Upper lobe of left lung (tissue), 6 donors: ENCODE measurements around the gene SIX5. TPM values are rescaled to one million over a fixed set of nuclear protein-coding genes. Genes with fewer than 3 reads are reported as not detected.

Experiments used
- ATAC-seq, 2 donors: fragments of 200-7000 bp; cut with Tn5 transposase; one replicate each; pipeline ENCODE4 v1.9.1; 2022; ENCODE audit warnings: mild to moderate bottlenecking in 2 of 2, moderate library complexity in 2 of 2; ENCODE audit not compliant: low FRiP score in 2 of 2
- DNase-seq, 2 donors: peaks; one replicate each; pipeline ENCODE4 v3.0.0-alpha.2; 2019 to 2020
- H3K27ac ChIP-seq, 4 donors: fragments of 200-600 bp; sonication (generic); one replicate each; pipeline ENCODE4 v1.5.1; 2016 to 2019
- H3K27me3 ChIP-seq, 4 donors: fragments of 200-600 bp; sonication (generic); one replicate each; pipeline ENCODE4 v1.5.1; 2017 to 2019
- H3K36me3 ChIP-seq, 4 donors: fragments of 200-600 bp; sonication (generic); one replicate each; pipeline ENCODE4 v1.5.1; 2016 to 2019
- H3K4me1 ChIP-seq, 4 donors: fragments of 200-600 bp; sonication (generic); one replicate each; pipeline ENCODE4 v1.5.1; 2018 to 2019
- H3K4me3 ChIP-seq, 4 donors: fragments of 200-600 bp; sonication (generic); one replicate each; pipeline ENCODE4 v1.5.1; 2017 to 2019; ENCODE audit warnings: mild to moderate bottlenecking in 2 of 4, moderate library complexity in 1 of 4
- H3K9me3 ChIP-seq, 4 donors: fragments of 200-600 bp; sonication (generic); one replicate each; pipeline ENCODE4 v1.5.1; 2018 to 2019
- EP300 ChIP-seq, 4 donors: sonication (generic); formaldehyde crosslinking; IDR thresholded peaks; one replicate each; pipeline ENCODE4 v1.5.1; 2017; ENCODE audit warnings: antibody characterized with exemption in 4 of 4, control low read depth in 2 of 4
- POLR2A ChIP-seq, 4 donors: fragments of 450-650 bp; IDR thresholded peaks; one replicate each; pipeline ENCODE4 v1.5.1; 2016 to 2017; ENCODE audit warnings: antibody characterized with exemption in 4 of 4, mild to moderate bottlenecking in 2 of 4
- POLR2AphosphoS5 ChIP-seq, 2 donors: sonication (generic); formaldehyde crosslinking; IDR thresholded peaks; one replicate each; pipeline ENCODE4 v1.5.1; 2017; ENCODE audit warnings: antibody characterized with exemption in 2 of 2
- WGBS, 2 donors: methylation state at CpG; one replicate each; pipeline ENCODE4 v1.1.5; 2017 to 2018; 5-methylcytosine and 5-hydroxymethylcytosine counted together
- total RNA-seq, 6 donors: library from RNA; depleted of rRNA in 4 of 6; stranded (reverse); fragments of >200 nt in 4 of 6; gene quantifications; one replicate each; pipeline versions ENCODE4 v1.1.0 to v1.2.1, GENCODE V29; 2016 to 2021
- TF ChIP-seq, protein P1 (sequence below), 6 experiments: fragments of 450-650 bp in 4 of 6; fragments of 200-600 bp in 2 of 6; sonication (generic) in 2 of 6; IDR thresholded peaks; one replicate each; pipeline ENCODE4 v1.5.1; 2016 to 2019; ENCODE audit warnings: antibody characterized with exemption in 6 of 6
- donor health status: DM: no; HTN: no; CAD: no; lungs with moderate emphysema.
- donor health status: DM: no; HTN: yes; CAD: no; lungs with severe emphysema.

Gene SIX5
- total RNA-seq, 6 donors from 2014 or later: 6.2 to 36.7 (median 17.8) TPM

DNA sequence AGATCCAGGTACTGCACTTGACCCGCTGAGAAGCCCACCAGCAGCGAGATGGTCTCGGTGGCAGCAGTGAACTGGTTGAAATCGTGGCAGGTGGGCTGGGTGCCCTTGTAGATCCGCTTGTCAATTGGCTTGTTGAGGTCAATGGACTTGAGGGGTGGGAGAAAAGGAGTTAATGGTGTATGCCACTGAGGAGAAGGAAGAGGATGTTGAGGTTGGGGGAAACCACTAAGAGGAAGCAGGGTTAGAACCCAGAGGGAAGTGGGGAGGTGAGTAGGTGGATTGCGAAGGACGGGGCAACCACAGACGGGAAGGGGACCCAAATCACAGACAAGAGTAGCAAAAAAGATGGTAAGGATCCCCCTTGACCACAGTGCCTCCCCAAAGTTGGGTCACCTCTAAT, 21.9 kb upstream of the SIX5 start:
- DNase-seq (peak in 1 of 2 donors; percentile 62), ATAC-seq (no peak)
- Histone ChIP-seq H3K4me1 (peaks cover 18 to 32% (median 22%) of the 10 kb centered on the region in 4 donors), H3K4me3 (no peak overlapping the region), H3K36me3 (peaks cover 9 to 50% (median 34%) of the 10 kb centered on the region in 4 donors), H3K27ac (peak overlapping the region in 1 of 4 donors; percentile 87), H3K27me3 (no peaks in the 10 kb centered on the region), H3K9me3 (no peaks in the 10 kb centered on the region)
- 54 to 58% methylated on average over 8 of the region's 8 CpGs for WGBS, 2 donors
- TF ChIP-seq POLR2AphosphoS5 (IDR thresholded peaks at IDR 0.05) (peak; percentile 19 to 41), EP300 (IDR thresholded peaks at IDR 0.05) (no peak)

GRCh38 chr19:45789035-45789786, 20.2 kb upstream of the SIX5 start:
- H3K27me3 ChIP-seq: no peaks in the 10 kb centered on the region
- no peaks in the 10 kb centered on the region for H3K9me3 ChIP-seq
- WGBS, 2 donors: 91 to 95% methylated on average over 15 of the region's 15 CpGs
- peaks cover 9 to 67% (median 41%) of the 10 kb centered on the region in 4 donors for H3K36me3 ChIP-seq
- H3K27ac ChIP-seq: no peak overlapping the region
- ATAC-seq: no peak
- no peak overlapping the region for H3K4me3 ChIP-seq
- no peak for DNase-seq
- TF ChIP-seq POLR2A (IDR thresholded peaks at IDR 0.05): no peak
- TF ChIP-seq, protein P1, sequence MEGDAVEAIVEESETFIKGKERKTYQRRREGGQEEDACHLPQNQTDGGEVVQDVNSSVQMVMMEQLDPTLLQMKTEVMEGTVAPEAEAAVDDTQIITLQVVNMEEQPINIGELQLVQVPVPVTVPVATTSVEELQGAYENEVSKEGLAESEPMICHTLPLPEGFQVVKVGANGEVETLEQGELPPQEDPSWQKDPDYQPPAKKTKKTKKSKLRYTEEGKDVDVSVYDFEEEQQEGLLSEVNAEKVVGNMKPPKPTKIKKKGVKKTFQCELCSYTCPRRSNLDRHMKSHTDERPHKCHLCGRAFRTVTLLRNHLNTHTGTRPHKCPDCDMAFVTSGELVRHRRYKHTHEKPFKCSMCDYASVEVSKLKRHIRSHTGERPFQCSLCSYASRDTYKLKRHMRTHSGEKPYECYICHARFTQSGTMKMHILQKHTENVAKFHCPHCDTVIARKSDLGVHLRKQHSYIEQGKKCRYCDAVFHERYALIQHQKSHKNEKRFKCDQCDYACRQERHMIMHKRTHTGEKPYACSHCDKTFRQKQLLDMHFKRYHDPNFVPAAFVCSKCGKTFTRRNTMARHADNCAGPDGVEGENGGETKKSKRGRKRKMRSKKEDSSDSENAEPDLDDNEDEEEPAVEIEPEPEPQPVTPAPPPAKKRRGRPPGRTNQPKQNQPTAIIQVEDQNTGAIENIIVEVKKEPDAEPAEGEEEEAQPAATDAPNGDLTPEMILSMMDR (IDR thresholded peaks at IDR 0.05): no peak
- no peak for TF ChIP-seq POLR2AphosphoS5 (IDR thresholded peaks at IDR 0.05)
- TF ChIP-seq EP300 (IDR thresholded peaks at IDR 0.05): no peak
- peaks cover 18 to 32% (median 23%) of the 10 kb centered on the region in 4 donors for H3K4me1 ChIP-seq

DNA sequence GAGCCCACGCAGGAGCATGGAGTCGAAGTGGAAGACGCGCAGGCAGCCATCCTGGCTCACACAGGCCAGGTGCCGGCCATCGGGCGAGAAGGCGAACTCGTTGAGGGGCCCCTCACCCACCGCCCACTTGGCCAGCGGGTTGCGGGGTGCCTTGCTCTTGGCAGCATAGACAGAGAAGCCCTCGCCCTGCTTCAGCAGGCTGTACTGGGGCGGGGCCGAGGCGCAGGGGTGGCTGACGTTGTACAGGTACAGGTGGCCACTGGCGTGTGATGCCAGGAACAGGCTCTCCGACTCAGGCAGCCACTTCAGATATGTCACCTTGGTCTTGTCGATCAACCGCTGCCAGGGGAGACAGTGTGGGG, 17.5 kb upstream of the SIX5 start:
- H3K27me3 ChIP-seq: no peaks in the 10 kb centered on the region

DNA sequence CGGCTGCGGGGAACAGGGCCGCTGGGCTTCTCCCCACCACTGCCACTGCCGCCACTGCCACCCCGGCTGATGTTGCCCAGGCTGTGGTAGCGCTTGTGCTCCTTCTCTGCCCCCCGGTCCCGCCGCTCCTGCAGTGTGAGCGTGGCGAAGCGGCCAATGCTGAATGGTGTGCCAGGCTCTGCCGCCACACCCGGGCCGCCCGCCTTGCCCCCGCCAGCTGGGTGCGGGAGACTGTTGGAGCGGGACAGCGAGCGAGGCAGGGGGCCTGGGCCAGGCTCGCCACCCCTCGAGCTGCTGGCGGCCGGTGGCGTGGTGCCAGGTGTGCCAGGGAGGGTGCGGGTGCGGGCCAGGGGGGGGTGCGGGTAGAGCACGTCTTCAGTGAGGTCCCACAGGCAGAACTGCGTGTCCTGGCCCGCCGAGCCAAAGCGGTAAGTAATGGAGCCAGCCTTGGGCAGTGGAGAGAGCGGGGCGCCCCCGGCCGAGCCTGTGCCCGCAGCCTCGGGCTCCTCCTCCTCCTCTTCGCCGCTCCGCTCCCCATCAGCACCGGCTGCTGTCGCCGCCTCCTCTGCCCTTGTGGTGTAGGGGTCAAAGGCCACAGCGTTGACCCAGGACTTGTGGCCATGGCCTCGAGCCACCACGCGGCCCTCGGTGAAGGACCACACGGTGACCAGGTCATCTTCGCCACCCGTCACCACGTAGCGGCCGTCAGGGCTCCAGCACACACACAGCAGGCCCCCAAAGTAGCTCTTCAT, 16.9 kb upstream of the SIX5 start:
- ATAC-seq (no peak), DNase-seq (peak in 1 of 2 donors; percentile 87)
- H3K9me3 ChIP-seq: no peaks in the 10 kb centered on the region
- TF ChIP-seq POLR2AphosphoS5 (IDR thresholded peaks at IDR 0.05) (no peak), EP300 (IDR thresholded peaks at IDR 0.05) (no peak), POLR2A (IDR thresholded peaks at IDR 0.05) (no peak)
- TF ChIP-seq, protein P1 (IDR thresholded peaks at IDR 0.05): no peak
- H3K4me3 ChIP-seq: no peak overlapping the region
- no peaks in the 10 kb centered on the region for H3K27me3 ChIP-seq
- peak overlapping the region in 3 of 4 donors; percentile 82 to 84 (median 82) for H3K27ac ChIP-seq
- 94 to 96% methylated on average over 40 to 47 of the region's 57 CpGs for WGBS, 2 donors
- H3K36me3 ChIP-seq: peaks cover 9 to 67% (median 41%) of the 10 kb centered on the region in 4 donors
- H3K4me1 ChIP-seq: peaks cover 19 to 36% (median 25%) of the 10 kb centered on the region in 4 donors

More for the DNA sequence above, 17.5 kb upstream of the SIX5 start:
- no peaks in the 10 kb centered on the region for H3K9me3 ChIP-seq
- 94 to 99% methylated on average over 13 to 21 of the region's 21 CpGs for WGBS, 2 donors
- peaks cover 19 to 36% (median 26%) of the 10 kb centered on the region in 4 donors for H3K4me1 ChIP-seq
- DNase-seq (peak in 1 of 2 donors; percentile 84), ATAC-seq (no peak)
- H3K27ac ChIP-seq: no peak overlapping the region
- peaks cover 9 to 67% (median 41%) of the 10 kb centered on the region in 4 donors for H3K36me3 ChIP-seq
- no peak overlapping the region for H3K4me3 ChIP-seq
- TF ChIP-seq POLR2A (IDR thresholded peaks at IDR 0.05) (no peak), POLR2AphosphoS5 (IDR thresholded peaks at IDR 0.05) (no peak), EP300 (IDR thresholded peaks at IDR 0.05) (no peak)
- TF ChIP-seq, protein P1 (IDR thresholded peaks at IDR 0.05): no peak

- Histone ChIP-seq H3K27me3 (no peaks in the 10 kb centered on the region), H3K4me1 (peaks cover 22 to 37% (median 29%) of the 10 kb centered on the region in 4 donors), H3K4me3 (no peak overlapping the region), H3K9me3 (no peaks in the 10 kb centered on the region), H3K36me3 (peaks cover 9 to 58% (median 39%) of the 10 kb centered on the region in 4 donors), H3K27ac (peak overlapping the region; percentile 75 to 84 (median 82))
- no peak for DNase-seq
- WGBS, 2 donors: 71 to 72% methylated on average over 5 of the region's 5 CpGs
- ATAC-seq: no peak
- TF ChIP-seq POLR2AphosphoS5 (IDR thresholded peaks at IDR 0.05) (no peak), EP300 (IDR thresholded peaks at IDR 0.05) (no peak), POLR2A (IDR thresholded peaks at IDR 0.05) (no peak)
- TF ChIP-seq, protein P1 (IDR thresholded peaks at IDR 0.05): no peak
Observed at GRCh38 chr19:45785097-45785496, 16.0 kb upstream of the SIX5 start.
